Upper lobe of left lung (tissue), 4 donors: ENCODE data around the gene GMDS.

Source experiments
- EP300 ChIP-seq, 4 donors: sonication (generic); formaldehyde crosslinking; IDR thresholded peaks; one replicate each; pipeline ENCODE4 v1.5.1; 2017; ENCODE audit warnings: antibody characterized with exemption in 4 of 4, control low read depth in 2 of 4
- POLR2A ChIP-seq, 4 donors: fragments of 450-650 bp; IDR thresholded peaks; one replicate each; pipeline ENCODE4 v1.5.1; 2016 to 2017; ENCODE audit warnings: antibody characterized with exemption in 4 of 4, mild to moderate bottlenecking in 2 of 4
- TF ChIP-seq, protein P1 (sequence below), 6 experiments: fragments of 450-650 bp in 4 of 6; fragments of 200-600 bp in 2 of 6; sonication (generic) in 2 of 6; IDR thresholded peaks; one replicate each; pipeline ENCODE4 v1.5.1; 2016 to 2019; ENCODE audit warnings: antibody characterized with exemption in 6 of 6

DNA sequence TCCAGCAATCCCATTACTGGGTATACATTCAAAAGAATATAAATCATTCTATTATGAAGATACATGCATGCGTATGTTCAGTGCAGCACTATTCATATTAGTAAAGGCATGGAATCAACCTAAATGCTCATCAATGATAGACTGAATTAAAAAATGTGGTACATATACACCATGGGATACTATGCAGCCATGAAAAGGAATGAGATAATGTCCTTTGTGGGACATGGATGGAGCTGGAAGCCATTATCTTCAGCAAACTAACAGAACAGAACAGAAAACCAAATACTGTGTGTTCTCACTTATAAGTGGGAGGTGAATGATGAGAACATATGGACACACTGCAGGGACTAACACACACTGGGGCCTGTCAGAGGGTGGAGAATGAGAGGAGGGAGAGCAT, 261.6 kb downstream of the GMDS start:
- TF ChIP-seq EP300 (IDR thresholded peaks at IDR 0.05), result no peak
- TF ChIP-seq, protein P1, sequence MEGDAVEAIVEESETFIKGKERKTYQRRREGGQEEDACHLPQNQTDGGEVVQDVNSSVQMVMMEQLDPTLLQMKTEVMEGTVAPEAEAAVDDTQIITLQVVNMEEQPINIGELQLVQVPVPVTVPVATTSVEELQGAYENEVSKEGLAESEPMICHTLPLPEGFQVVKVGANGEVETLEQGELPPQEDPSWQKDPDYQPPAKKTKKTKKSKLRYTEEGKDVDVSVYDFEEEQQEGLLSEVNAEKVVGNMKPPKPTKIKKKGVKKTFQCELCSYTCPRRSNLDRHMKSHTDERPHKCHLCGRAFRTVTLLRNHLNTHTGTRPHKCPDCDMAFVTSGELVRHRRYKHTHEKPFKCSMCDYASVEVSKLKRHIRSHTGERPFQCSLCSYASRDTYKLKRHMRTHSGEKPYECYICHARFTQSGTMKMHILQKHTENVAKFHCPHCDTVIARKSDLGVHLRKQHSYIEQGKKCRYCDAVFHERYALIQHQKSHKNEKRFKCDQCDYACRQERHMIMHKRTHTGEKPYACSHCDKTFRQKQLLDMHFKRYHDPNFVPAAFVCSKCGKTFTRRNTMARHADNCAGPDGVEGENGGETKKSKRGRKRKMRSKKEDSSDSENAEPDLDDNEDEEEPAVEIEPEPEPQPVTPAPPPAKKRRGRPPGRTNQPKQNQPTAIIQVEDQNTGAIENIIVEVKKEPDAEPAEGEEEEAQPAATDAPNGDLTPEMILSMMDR (IDR thresholded peaks at IDR 0.05), result no peak
- TF ChIP-seq POLR2A (IDR thresholded peaks at IDR 0.05), result no peak
